GM21529 (cell line): ENCODE results near the gene BANP.
"Not testable (repeated sequence)": the region's sequence is repeated elsewhere in the genome, so short reads cannot be mapped to it uniquely, and the experiment has no call there.

Source experiments
- ATAC-seq: cut with Tn5 transposase; IDR thresholded peaks from one replicate; pipeline ENCODE4 v1.9.1; 2021; ENCODE audit not compliant: unreplicated experiment

The BANP gene

GRCh38 chr16:88014252-88014781, 63.1 kb downstream of the BANP start:
- ATAC-seq = no peak

- ATAC-seq = no peak
Observed at GRCh38 chr16:88014954-88015805, 63.9 kb downstream of the BANP start.

- ATAC-seq = no peak
Observed at GRCh38 chr16:88015806-88016140, 64.5 kb downstream of the BANP start.

GRCh38 chr16:88016386-88016785, 65.2 kb downstream of the BANP start:
- not testable (repeated sequence) for ATAC-seq

GRCh38 chr16:88016964-88017363, 65.7 kb downstream of the BANP start:
- ATAC-seq = no peak

GRCh38 chr16:88017587-88018101, 66.4 kb downstream of the BANP start:
- ATAC-seq = no peak

GRCh38 chr16:88018382-88018781, 67.1 kb downstream of the BANP start:
- not testable (repeated sequence) for ATAC-seq

GRCh38 chr16:88019041-88019820, 68.0 kb downstream of the BANP start:
- not testable (repeated sequence) for ATAC-seq

GRCh38 chr16:88019821-88020515, 68.7 kb downstream of the BANP start:
- no peak for ATAC-seq

GRCh38 chr16:88020516-88020885, 69.3 kb downstream of the BANP start:
- ATAC-seq = no peak

GRCh38 chr16:88021041-88021970, 70.1 kb downstream of the BANP start:
- not testable (repeated sequence) for ATAC-seq

GRCh38 chr16:88022076-88023042, 71.1 kb downstream of the BANP start:
- ATAC-seq = no peak

GRCh38 chr16:88023366-88023765, 72.1 kb downstream of the BANP start:
- no peak for ATAC-seq

- ATAC-seq = no peak
Observed at GRCh38 chr16:88023786-88024185, 72.6 kb downstream of the BANP start.

- ATAC-seq = not testable (repeated sequence)
Observed at GRCh38 chr16:88024491-88025085, 73.4 kb downstream of the BANP start.

- not testable (repeated sequence) for ATAC-seq
Observed at GRCh38 chr16:88025086-88025492, 73.9 kb downstream of the BANP start.

GRCh38 chr16:88025828-88026555, 74.8 kb downstream of the BANP start:
- not testable (repeated sequence) for ATAC-seq
